Measurements from ENCODE around the gene SCRT2. TPM values are rescaled to one million over a fixed set of nuclear protein-coding genes. Genes with fewer than 3 reads are reported as not detected.

The SCRT2 gene
- total RNA-seq, 1 donor from 2014 or later: not detected

DNA sequence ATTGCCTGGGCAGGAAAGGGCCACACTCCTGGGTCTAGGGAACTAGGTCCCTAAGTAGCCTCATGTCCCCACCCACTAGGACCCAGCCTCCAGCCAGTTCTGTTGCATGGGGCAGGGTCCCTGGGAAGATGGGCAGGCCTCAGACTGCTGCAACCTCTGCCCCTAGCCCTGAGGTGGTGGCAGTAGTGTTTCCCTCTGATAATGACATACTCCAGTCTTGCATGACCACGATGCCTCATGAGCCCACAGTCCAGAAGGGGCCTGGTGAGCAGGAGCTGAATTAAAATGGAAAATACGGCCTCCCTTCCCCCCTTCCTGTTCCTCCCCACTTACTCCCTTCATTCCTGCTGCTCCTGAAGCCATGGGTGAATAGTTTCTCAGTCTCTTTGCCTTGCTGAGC, 36.0 kb upstream of the SCRT2 start:
- Mint-ChIP-seq H3K27me3 (ENCODE audit: unreplicated experiment) (peaks cover 10% of the 10 kb centered on the region), H3K4me3 (ENCODE audit: unreplicated experiment) (no peak overlapping the region), H3K9me3 (ENCODE audit: unreplicated experiment) (peaks cover 8% of the 10 kb centered on the region), H3K36me3 (ENCODE audit: low read depth, unreplicated experiment) (peaks cover 7% of the 10 kb centered on the region), H3K27ac (ENCODE audit: unreplicated experiment) (no peak overlapping the region), H3K4me1 (ENCODE audit: unreplicated experiment) (peaks cover 6% of the 10 kb centered on the region)
- no peak for TF ChIP-seq CTCF (IDR thresholded peaks at IDR 0.05; ENCODE audit: unreplicated experiment)
- no peak for DNase-seq (ENCODE audit: low spot score)

DNA sequence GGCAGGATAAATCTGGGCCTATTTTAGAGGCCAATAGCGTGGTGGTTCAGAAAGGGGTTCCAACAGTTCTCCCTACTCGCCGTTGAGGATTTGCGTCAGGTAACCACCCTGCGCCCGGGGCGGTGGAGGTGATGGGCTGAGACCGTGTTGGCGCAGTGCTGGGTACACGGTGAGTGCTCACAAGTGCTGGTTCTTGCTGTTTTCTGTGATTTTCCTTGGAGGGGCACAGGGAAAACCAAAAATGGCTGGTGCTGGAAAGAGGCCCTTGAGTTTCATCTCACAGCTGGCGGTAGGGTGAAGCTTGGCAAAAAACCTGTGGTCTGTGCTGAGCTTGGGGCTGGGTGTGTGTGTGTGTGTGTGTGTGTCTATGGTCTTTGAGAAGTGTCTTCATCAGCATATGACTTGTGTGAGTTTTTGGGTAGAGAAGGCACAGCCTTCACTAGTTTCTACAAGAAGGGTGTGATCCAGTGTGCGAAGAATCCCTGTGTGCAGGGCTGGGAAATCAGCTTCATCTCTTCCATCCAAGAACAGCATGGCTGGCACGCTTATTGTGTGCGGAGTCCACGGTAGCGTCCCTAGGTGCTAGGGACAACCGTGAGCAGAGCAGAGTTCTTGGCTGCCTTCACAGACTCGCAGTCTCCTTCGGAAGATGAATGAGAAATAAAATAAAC, 35.3 kb upstream of the SCRT2 start:
- no peak for DNase-seq (ENCODE audit: low spot score)
- H3K9me3 Mint-ChIP-seq (ENCODE audit: unreplicated experiment): peaks cover 8% of the 10 kb centered on the region
- no peak overlapping the region for H3K27ac Mint-ChIP-seq (ENCODE audit: unreplicated experiment)
- peaks cover 6% of the 10 kb centered on the region for H3K4me1 Mint-ChIP-seq (ENCODE audit: unreplicated experiment)
- H3K27me3 Mint-ChIP-seq (ENCODE audit: unreplicated experiment): peaks cover 12% of the 10 kb centered on the region
- H3K4me3 Mint-ChIP-seq (ENCODE audit: unreplicated experiment): no peak overlapping the region
- H3K36me3 Mint-ChIP-seq (ENCODE audit: low read depth, unreplicated experiment): peaks cover 7% of the 10 kb centered on the region
- TF ChIP-seq CTCF (IDR thresholded peaks at IDR 0.05; ENCODE audit: unreplicated experiment): no peak

- Mint-ChIP-seq H3K4me1 (ENCODE audit: unreplicated experiment) (peaks cover 6% of the 10 kb centered on the region), H3K36me3 (ENCODE audit: low read depth, unreplicated experiment) (peaks cover 7% of the 10 kb centered on the region), H3K4me3 (ENCODE audit: unreplicated experiment) (no peak overlapping the region), H3K27ac (ENCODE audit: unreplicated experiment) (no peak overlapping the region), H3K9me3 (ENCODE audit: unreplicated experiment) (peaks cover 8% of the 10 kb centered on the region), H3K27me3 (ENCODE audit: unreplicated experiment) (peaks cover 14% of the 10 kb centered on the region)
- no peak for TF ChIP-seq CTCF (IDR thresholded peaks at IDR 0.05; ENCODE audit: unreplicated experiment)
- DNase-seq (ENCODE audit: low spot score): no peak
Observed at GRCh38 chr20:709991-710779, 34.6 kb upstream of the SCRT2 start.

DNA sequence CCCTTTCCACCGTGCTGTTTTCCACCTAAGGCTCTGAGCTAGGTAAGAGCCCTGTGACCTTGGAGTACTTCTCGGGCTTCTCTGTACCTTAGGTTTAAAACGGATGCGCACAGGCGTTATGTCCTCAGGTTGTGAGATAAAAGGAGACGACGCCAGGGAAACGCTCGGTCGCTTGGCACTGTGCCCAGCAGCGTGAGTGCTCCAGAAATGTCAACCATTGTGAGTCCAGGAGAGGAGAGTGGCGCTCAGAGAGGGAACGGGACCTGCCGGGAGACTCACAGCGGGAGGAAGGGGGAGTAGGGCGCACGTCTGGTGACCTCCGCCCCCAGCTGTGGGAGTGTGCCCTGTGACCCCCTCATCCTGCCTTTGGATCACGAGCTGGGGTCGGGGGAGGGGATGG, 33.8 kb upstream of the SCRT2 start:
- no peak for DNase-seq (ENCODE audit: low spot score)
- Mint-ChIP-seq H3K27ac (ENCODE audit: unreplicated experiment) (no peak overlapping the region), H3K9me3 (ENCODE audit: unreplicated experiment) (peaks cover 8% of the 10 kb centered on the region), H3K27me3 (ENCODE audit: unreplicated experiment) (peaks cover 16% of the 10 kb centered on the region), H3K4me3 (ENCODE audit: unreplicated experiment) (peak overlapping the region; percentile 86), H3K4me1 (ENCODE audit: unreplicated experiment) (peaks cover 6% of the 10 kb centered on the region), H3K36me3 (ENCODE audit: low read depth, unreplicated experiment) (peaks cover 7% of the 10 kb centered on the region)
- no peak for TF ChIP-seq CTCF (IDR thresholded peaks at IDR 0.05; ENCODE audit: unreplicated experiment)

- peaks cover 18% of the 10 kb centered on the region for H3K27me3 Mint-ChIP-seq (ENCODE audit: unreplicated experiment)
- peaks cover 7% of the 10 kb centered on the region for H3K36me3 Mint-ChIP-seq (ENCODE audit: low read depth, unreplicated experiment)
- H3K4me3 Mint-ChIP-seq (ENCODE audit: unreplicated experiment): peak overlapping the region; percentile 86
- H3K27ac Mint-ChIP-seq (ENCODE audit: unreplicated experiment): no peak overlapping the region
- TF ChIP-seq CTCF (IDR thresholded peaks at IDR 0.05; ENCODE audit: unreplicated experiment): no peak
- DNase-seq (ENCODE audit: low spot score): no peak
- H3K9me3 Mint-ChIP-seq (ENCODE audit: unreplicated experiment): peaks cover 8% of the 10 kb centered on the region
- H3K4me1 Mint-ChIP-seq (ENCODE audit: unreplicated experiment): peaks cover 6% of the 10 kb centered on the region
Observed at GRCh38 chr20:708956-709355, 33.4 kb upstream of the SCRT2 start.
